ENCODE measurements around the gene MRPL23. TPM values are rescaled to one million over a fixed set of nuclear protein-coding genes. Genes with fewer than 3 reads are reported as not detected.

Gene MRPL23
- total and polyA plus RNA-seq, 4 donors: 15.8 to 77.3 (median 60.4) TPM

DNA sequence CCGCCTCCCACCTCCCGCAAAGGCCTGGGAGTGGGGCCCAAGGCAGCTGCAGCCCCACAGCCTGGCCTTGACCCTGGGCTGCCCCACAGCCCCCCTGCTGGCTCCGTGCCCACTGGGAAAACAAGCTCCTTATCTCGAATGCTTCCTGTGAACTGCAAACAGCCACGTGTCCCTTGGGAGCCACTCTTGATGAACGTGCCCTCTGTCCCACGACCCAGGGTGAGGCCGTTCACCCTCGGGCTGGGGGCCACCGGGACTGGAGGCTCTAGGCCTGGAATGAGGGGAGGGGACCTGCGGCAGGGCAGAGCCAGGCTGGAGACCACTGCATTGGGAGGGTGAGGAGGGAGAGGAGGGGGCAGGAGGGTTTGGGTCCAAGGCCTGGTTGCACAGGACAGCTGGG lies 41.0 kb downstream of the MRPL23 start:
- H3K27ac ChIP-seq (ENCODE audit: low read depth, low read length): no peak overlapping the region
- no peak overlapping the region for H3K4me3 ChIP-seq (ENCODE audit: low read depth, low read length)
- DNase-seq (ENCODE audit: low read depth in 4 of 6, low spot score in 6 of 6): no peak
- H3K36me3 ChIP-seq (ENCODE audit: control insufficient read depth, insufficient read depth, low read length): no peaks in the 10 kb centered on the region
- no peaks in the 10 kb centered on the region for H3K4me1 ChIP-seq (ENCODE audit: control insufficient read depth, insufficient read depth, low read length)
- no peaks in the 10 kb centered on the region for H3K27me3 ChIP-seq (ENCODE audit: control insufficient read depth, insufficient read depth, low read length)
- no peaks in the 10 kb centered on the region for H3K9me3 ChIP-seq (ENCODE audit: control insufficient read depth, insufficient read depth, low read length)
- WGBS (ENCODE audit: insufficient coverage): no CpG with 5 or more reads among the region's 11 CpGs

DNA sequence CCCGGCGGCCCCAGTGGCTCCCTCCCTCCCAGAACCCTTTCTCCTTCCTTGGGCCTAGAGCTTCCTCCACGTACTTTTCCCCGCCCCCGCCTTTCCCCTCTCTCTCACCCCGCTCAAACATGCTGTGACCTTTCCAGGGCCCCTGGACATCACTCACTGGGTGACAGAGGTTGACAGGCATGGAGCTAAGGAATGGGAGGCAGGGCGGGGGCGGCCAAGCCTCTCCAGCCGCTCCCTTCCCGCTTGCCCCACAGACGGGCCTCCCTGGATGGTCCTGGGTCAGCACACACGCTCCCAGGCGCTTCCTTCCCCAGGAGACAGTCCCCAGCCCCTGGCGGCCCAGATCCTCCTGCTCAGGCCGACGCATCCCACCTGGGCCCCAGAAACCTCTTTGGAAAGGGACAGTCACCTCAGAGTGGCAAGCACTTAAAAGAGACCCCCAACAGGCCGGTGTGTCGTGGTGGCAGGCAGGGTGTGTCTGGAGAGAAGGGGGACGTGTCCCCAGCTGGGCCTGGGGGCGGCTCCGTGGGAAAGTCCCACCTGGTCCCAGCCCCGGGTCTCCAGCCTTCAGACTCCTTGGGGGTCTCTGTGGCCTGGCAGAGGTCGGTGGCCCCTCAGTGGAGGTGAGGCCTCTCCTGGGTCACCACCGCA lies 41.7 kb downstream of the MRPL23 start:
- WGBS (ENCODE audit: insufficient coverage): 60% methylated on average over 1 of the region's 24 CpGs
- Histone ChIP-seq H3K4me3 (ENCODE audit: low read depth, low read length) (no peak overlapping the region), H3K36me3 (ENCODE audit: control insufficient read depth, insufficient read depth, low read length) (no peaks in the 10 kb centered on the region), H3K4me1 (ENCODE audit: control insufficient read depth, insufficient read depth, low read length) (no peaks in the 10 kb centered on the region), H3K27me3 (ENCODE audit: control insufficient read depth, insufficient read depth, low read length) (no peaks in the 10 kb centered on the region), H3K27ac (ENCODE audit: low read depth, low read length) (no peak overlapping the region), H3K9me3 (ENCODE audit: control insufficient read depth, insufficient read depth, low read length) (no peaks in the 10 kb centered on the region)
- no peak for DNase-seq (ENCODE audit: low read depth in 4 of 6, low spot score in 6 of 6)

DNA sequence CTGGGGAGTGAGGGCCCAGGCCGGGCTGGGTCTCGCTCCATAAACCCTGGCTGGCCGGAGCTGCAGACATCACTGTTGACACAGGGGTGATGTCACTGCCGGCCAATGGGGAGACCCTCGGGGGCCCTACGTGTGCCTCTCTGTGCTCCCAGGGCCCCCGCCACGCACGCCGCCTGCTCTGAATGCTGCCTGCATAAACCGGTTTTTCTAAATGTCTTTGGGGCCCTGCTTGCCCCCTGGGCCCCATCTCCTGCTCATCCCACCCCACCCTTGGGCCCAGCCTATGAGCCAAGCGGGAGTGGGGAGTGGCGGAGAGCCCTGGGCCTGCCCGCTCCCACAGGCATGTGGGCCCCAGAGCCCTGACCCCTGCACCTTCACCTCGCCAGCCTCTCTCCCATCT lies 42.8 kb downstream of the MRPL23 start:
- no peaks in the 10 kb centered on the region for H3K4me1 ChIP-seq (ENCODE audit: control insufficient read depth, insufficient read depth, low read length)
- no peak overlapping the region for H3K4me3 ChIP-seq (ENCODE audit: low read depth, low read length)
- no peak overlapping the region for H3K27ac ChIP-seq (ENCODE audit: low read depth, low read length)
- no peaks in the 10 kb centered on the region for H3K9me3 ChIP-seq (ENCODE audit: control insufficient read depth, insufficient read depth, low read length)
- H3K27me3 ChIP-seq (ENCODE audit: control insufficient read depth, insufficient read depth, low read length): no peaks in the 10 kb centered on the region
- WGBS (ENCODE audit: insufficient coverage): no CpG with 5 or more reads among the region's 15 CpGs
- no peaks in the 10 kb centered on the region for H3K36me3 ChIP-seq (ENCODE audit: control insufficient read depth, insufficient read depth, low read length)
- no peak for DNase-seq (ENCODE audit: low read depth in 4 of 6, low spot score in 6 of 6)

DNA sequence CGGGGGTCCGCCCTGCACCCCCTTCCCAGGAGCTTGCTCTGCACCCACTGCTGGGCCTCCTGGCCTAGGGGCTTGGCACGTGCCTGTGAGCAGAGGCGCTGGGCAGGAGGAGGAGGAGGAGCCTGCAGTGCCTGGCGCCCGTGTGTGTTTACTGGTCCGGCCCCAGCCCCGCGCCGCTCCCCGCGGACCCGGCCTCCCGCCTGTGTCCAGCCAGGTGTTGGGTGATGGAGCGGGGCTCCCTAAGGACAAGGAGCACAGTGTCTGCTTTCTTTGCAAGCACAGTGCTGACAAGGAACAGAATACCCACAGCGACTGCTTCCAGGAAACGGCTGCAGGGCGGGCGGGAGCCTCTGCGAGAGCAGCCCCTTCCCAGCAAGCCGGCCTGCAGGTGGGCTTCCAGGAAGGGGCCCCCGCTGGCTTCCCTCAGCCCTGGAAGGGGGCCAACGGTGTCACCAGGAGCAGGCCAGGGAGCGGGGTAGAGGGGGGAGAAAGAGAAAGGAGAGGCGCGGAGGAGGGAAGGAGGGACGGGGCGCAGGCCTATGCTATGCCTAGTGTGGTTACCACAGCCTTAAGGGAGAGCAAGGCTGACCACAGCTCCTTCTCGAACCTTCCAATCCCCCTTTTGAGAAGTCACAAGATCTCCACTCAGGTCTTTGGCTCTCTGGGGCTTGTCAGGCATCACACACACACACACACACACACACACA lies 43.9 kb downstream of the MRPL23 start:
- no CpG with 5 or more reads among the region's 29 CpGs for WGBS (ENCODE audit: insufficient coverage)
- Histone ChIP-seq H3K4me1 (ENCODE audit: control insufficient read depth, insufficient read depth, low read length) (no peaks in the 10 kb centered on the region), H3K27me3 (ENCODE audit: control insufficient read depth, insufficient read depth, low read length) (no peaks in the 10 kb centered on the region), H3K9me3 (ENCODE audit: control insufficient read depth, insufficient read depth, low read length) (no peaks in the 10 kb centered on the region), H3K27ac (ENCODE audit: low read depth, low read length) (no peak overlapping the region), H3K4me3 (ENCODE audit: low read depth, low read length) (no peak overlapping the region), H3K36me3 (ENCODE audit: control insufficient read depth, insufficient read depth, low read length) (no peaks in the 10 kb centered on the region)
- DNase-seq (ENCODE audit: low read depth in 4 of 6, low spot score in 6 of 6): no peak

DNA sequence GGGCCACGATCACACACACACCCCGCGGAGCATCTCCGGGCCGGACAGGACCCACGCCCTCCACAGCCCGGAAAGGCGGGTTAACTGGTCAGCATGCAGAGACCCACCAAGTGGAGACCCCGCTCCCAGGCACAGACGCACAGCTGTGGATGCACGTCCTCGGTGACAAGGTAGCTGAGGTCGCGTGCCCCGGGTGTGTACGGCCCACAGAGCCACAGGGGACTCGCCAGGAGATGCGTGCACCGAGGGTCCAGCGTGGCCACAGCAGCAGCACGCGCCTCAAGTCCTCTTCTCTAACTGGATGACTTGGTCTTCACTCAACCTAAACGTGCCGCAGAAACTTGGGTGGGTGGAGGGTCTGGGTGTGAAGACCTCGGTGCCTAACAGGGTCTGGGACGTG lies 45.0 kb downstream of the MRPL23 start:
- WGBS (ENCODE audit: insufficient coverage): 87% methylated on average over 6 of the region's 26 CpGs
- H3K4me3 ChIP-seq (ENCODE audit: low read depth, low read length): no peak overlapping the region
- no peak overlapping the region for H3K27ac ChIP-seq (ENCODE audit: low read depth, low read length)
- H3K36me3 ChIP-seq (ENCODE audit: control insufficient read depth, insufficient read depth, low read length): no peaks in the 10 kb centered on the region
- no peak for DNase-seq (ENCODE audit: low read depth in 4 of 6, low spot score in 6 of 6)
- no peaks in the 10 kb centered on the region for H3K4me1 ChIP-seq (ENCODE audit: control insufficient read depth, insufficient read depth, low read length)
- no peaks in the 10 kb centered on the region for H3K9me3 ChIP-seq (ENCODE audit: control insufficient read depth, insufficient read depth, low read length)
- H3K27me3 ChIP-seq (ENCODE audit: control insufficient read depth, insufficient read depth, low read length): no peaks in the 10 kb centered on the region

DNA sequence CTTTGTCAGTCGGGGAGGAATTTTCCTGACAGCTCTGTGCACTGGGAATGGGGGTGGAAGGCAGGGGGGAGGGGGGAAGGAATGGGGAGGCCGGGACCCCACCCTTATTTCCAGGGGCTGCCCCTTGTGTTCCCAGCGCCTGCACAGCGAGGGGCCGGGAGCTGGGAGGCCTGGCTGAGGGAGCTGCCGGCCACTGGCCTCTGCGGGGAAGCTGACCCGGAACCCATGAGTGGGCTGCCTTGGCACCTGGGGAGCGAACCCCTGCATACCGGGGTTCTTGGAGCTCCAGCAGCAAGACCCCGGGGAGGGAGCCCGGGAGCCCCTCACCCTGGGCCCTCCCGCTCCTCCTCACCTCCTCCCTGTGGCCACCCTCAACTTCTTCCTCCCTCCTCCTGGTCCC lies 47.0 kb downstream of the MRPL23 start:
- H3K4me3 ChIP-seq (ENCODE audit: low read depth, low read length): no peak overlapping the region
- H3K4me1 ChIP-seq (ENCODE audit: control insufficient read depth, insufficient read depth, low read length): no peaks in the 10 kb centered on the region
- WGBS (ENCODE audit: insufficient coverage): 80% methylated on average over 6 of the region's 13 CpGs
- H3K27ac ChIP-seq (ENCODE audit: low read depth, low read length): no peak overlapping the region
- H3K27me3 ChIP-seq (ENCODE audit: control insufficient read depth, insufficient read depth, low read length): no peaks in the 10 kb centered on the region
- no peaks in the 10 kb centered on the region for H3K36me3 ChIP-seq (ENCODE audit: control insufficient read depth, insufficient read depth, low read length)
- no peak for DNase-seq (ENCODE audit: low read depth in 4 of 6, low spot score in 6 of 6)
- no peaks in the 10 kb centered on the region for H3K9me3 ChIP-seq (ENCODE audit: control insufficient read depth, insufficient read depth, low read length)

DNA sequence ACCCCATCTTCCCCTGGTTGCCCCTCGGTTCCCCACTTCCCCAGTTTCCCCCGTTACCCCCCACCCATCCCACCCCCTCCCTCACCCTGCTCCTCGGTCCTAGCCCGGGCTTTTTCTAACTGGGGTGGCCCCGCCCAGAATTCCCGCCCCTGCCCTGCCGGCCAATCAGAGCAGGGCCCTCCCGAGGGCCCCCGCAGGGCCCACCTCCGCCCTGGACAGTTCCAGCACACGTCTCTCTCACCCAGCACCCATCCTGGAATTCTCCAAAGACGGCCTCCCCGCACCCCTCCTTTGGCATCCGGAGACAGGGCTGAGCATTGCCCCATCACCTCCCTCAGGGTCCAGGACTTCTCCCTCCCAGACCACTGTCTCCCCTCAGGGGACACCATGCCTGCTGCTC lies 50.6 kb downstream of the MRPL23 start, which contains the start of gene H19:
TSS of gene H19 (minus strand) at position 88 of the 400 bp plus-strand sequence.
- no peak for DNase-seq (ENCODE audit: low read depth in 4 of 6, low spot score in 6 of 6)
- no peaks in the 10 kb centered on the region for H3K36me3 ChIP-seq (ENCODE audit: control insufficient read depth, insufficient read depth, low read length)
- no peaks in the 10 kb centered on the region for H3K27me3 ChIP-seq (ENCODE audit: control insufficient read depth, insufficient read depth, low read length)
- no peak within 1 kb of the TSS for H3K27ac ChIP-seq (ENCODE audit: low read depth, low read length)
- H3K9me3 ChIP-seq (ENCODE audit: control insufficient read depth, insufficient read depth, low read length): no peaks in the 10 kb centered on the region
- WGBS (ENCODE audit: insufficient coverage): no CpG with 5 or more reads among the region's 14 CpGs
- H3K4me3 ChIP-seq (ENCODE audit: low read depth, low read length): no peak within 1 kb of the TSS
- H3K4me1 ChIP-seq (ENCODE audit: control insufficient read depth, insufficient read depth, low read length): no peaks in the 10 kb centered on the region

DNA sequence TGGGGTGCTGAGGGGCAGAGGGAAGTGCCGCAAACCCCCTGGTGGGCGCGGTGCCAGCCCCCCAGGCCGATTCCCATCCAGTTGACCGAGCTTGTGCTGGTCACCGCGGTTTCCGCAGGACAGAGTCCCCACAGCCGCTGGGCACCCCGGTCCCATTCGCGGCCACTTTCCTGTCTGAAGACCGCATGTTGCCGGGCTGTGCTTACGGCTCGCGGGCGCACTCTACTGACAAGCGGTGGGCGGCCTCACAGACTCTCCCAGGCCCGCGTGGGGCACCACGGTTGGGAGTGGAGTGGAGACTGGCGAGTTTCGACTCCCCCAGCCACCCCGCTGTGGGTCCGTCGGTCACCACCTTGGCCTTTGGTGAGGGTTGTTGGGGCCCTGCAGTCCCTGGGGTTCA lies 51.2 kb downstream of the MRPL23 start:
- H3K9me3 ChIP-seq (ENCODE audit: control insufficient read depth, insufficient read depth, low read length): no peaks in the 10 kb centered on the region
- H3K36me3 ChIP-seq (ENCODE audit: control insufficient read depth, insufficient read depth, low read length): no peaks in the 10 kb centered on the region
- H3K4me3 ChIP-seq (ENCODE audit: low read depth, low read length): no peak overlapping the region
- WGBS (ENCODE audit: insufficient coverage): no CpG with 5 or more reads among the region's 28 CpGs
- H3K27ac ChIP-seq (ENCODE audit: low read depth, low read length): no peak overlapping the region
- no peak for DNase-seq (ENCODE audit: low read depth in 4 of 6, low spot score in 6 of 6)
- H3K27me3 ChIP-seq (ENCODE audit: control insufficient read depth, insufficient read depth, low read length): no peaks in the 10 kb centered on the region
- no peaks in the 10 kb centered on the region for H3K4me1 ChIP-seq (ENCODE audit: control insufficient read depth, insufficient read depth, low read length)

DNA sequence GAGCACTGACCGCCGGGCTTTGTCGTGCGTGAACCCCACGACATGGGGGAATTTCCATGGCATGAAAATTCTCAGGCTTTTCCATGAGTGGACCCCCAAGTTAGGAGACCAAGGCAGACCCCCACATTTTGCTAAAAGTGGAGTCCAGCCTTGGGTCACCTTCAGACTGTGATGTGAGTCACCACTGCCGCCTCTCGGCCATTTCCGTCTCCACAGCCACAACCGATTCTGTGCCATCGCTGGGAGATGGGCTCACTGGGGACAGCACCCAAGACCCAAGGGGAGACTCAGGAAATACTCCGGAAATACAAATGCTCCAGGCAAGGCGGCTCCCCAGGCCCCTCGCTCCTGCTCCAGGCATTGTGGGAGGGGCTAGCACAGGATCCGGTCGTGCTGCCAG lies 51.7 kb downstream of the MRPL23 start:
- H3K4me3 ChIP-seq (ENCODE audit: low read depth, low read length): no peak overlapping the region
- H3K4me1 ChIP-seq (ENCODE audit: control insufficient read depth, insufficient read depth, low read length): no peaks in the 10 kb centered on the region
- H3K27ac ChIP-seq (ENCODE audit: low read depth, low read length): no peak overlapping the region
- H3K36me3 ChIP-seq (ENCODE audit: control insufficient read depth, insufficient read depth, low read length): no peaks in the 10 kb centered on the region
- DNase-seq (ENCODE audit: low read depth in 4 of 6, low spot score in 6 of 6): no peak
- no CpG with 5 or more reads among the region's 15 CpGs for WGBS (ENCODE audit: insufficient coverage)
- no peaks in the 10 kb centered on the region for H3K27me3 ChIP-seq (ENCODE audit: control insufficient read depth, insufficient read depth, low read length)
- H3K9me3 ChIP-seq (ENCODE audit: control insufficient read depth, insufficient read depth, low read length): no peaks in the 10 kb centered on the region
